ENCODE data around the gene NOXRED1. TPM values are rescaled to one million over a fixed set of nuclear protein-coding genes. Genes with fewer than 3 reads are reported as not detected.

The NOXRED1 gene
- total RNA-seq, 1 experiment from 2014 or later, result 0.10 TPM

DNA sequence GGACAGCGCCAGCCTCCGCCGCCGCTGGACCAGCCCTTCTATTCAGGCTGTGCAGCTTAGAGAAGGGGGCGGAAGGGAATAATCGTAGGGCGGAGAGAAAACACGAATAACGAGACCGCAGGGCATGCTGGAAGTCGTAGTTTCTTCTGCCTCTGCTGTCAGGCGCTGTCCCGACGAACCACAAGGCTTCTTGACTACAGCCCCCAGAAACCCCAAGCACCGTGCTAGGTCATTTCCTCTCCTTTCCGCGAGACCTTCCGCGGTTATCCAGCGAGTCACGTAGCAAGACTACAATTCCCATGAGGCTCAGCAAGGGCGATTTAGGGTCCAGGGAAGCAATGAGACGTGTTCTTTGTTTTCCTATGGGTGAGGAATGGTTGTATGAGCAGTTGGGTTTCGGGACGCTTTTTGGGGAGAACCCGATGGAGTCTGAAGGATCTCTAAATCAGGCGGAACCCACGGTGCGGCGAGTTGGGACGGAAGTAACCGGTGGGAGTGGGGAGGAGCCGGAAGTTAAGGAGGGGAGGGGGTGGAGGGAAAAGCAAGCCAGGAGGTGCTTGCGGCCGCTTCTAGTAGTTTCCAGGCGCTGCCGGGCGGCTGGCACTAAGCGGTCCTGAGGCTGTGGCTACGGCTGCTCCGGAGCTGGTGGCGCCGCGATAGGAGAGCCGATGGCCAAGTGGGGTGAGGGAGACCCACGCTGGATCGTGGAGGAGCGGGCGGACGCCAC, 34.4 kb upstream of the NOXRED1 start, which contains the start of the genes AHSA1 and VIPAS39:
Gene AHSA1 (plus strand): TSS at position 572 of the 727 bp plus-strand sequence. CDS start 97 bp downstream, at position 669.
Gene VIPAS39 (minus strand): TSS at position 80 of the 727 bp plus-strand sequence. CDS start 3,499 bp downstream, outside the sequence.
- ATAC-seq, result peak; percentile 99
- peak within 1 kb of the TSS; percentile 75 to 98 for H3K4me3 ChIP-seq (ENCODE audit: low read depth in 2 of 2, low read length in 2 of 2)
- CTCF ChIA-PET, result no interaction called here
- POLR2A ChIA-PET, result no interaction called here
- peaks cover 31% of the 10 kb centered on the region for H3K36me3 ChIP-seq (ENCODE audit: control insufficient read depth, insufficient read depth, low read length)
- no TSS peak for BruUV-seq (replicated peaks)
- in situ Hi-C loops (cut with HindIII; ENCODE audit: low pct_unique_long_range_greater_than_20kb, low sequenced_read_pairs), result no loop called here
- no peaks in the 10 kb centered on the region for H3K27me3 ChIP-seq (ENCODE audit: control insufficient read depth, insufficient read depth, low read length)
- H3K27ac ChIP-seq (ENCODE audit: low read length), result peak within 1 kb of the TSS; percentile 98
- TF ChIP-seq, protein P1, sequence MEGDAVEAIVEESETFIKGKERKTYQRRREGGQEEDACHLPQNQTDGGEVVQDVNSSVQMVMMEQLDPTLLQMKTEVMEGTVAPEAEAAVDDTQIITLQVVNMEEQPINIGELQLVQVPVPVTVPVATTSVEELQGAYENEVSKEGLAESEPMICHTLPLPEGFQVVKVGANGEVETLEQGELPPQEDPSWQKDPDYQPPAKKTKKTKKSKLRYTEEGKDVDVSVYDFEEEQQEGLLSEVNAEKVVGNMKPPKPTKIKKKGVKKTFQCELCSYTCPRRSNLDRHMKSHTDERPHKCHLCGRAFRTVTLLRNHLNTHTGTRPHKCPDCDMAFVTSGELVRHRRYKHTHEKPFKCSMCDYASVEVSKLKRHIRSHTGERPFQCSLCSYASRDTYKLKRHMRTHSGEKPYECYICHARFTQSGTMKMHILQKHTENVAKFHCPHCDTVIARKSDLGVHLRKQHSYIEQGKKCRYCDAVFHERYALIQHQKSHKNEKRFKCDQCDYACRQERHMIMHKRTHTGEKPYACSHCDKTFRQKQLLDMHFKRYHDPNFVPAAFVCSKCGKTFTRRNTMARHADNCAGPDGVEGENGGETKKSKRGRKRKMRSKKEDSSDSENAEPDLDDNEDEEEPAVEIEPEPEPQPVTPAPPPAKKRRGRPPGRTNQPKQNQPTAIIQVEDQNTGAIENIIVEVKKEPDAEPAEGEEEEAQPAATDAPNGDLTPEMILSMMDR (IDR thresholded peaks at IDR 0.05), result no peak
- TF ChIP-seq TCF7L2 (IDR thresholded peaks at IDR 0.05; ENCODE audit: low read depth, low read length) (0 out of 2 replicates have a peak, but pooled peaks have one; percentile 23), SIN3A (IDR thresholded peaks at IDR 0.05; ENCODE audit: borderline replicate concordance, insufficient read depth, low read depth, low read length) (0 out of 2 replicates have a peak, but pooled peaks have one; percentile 71), POLR2AphosphoS5 (IDR thresholded peaks at IDR 0.05; ENCODE audit: low read depth, low read length) (peak; percentile 51)
- TF ChIP-seq, protein P2, sequence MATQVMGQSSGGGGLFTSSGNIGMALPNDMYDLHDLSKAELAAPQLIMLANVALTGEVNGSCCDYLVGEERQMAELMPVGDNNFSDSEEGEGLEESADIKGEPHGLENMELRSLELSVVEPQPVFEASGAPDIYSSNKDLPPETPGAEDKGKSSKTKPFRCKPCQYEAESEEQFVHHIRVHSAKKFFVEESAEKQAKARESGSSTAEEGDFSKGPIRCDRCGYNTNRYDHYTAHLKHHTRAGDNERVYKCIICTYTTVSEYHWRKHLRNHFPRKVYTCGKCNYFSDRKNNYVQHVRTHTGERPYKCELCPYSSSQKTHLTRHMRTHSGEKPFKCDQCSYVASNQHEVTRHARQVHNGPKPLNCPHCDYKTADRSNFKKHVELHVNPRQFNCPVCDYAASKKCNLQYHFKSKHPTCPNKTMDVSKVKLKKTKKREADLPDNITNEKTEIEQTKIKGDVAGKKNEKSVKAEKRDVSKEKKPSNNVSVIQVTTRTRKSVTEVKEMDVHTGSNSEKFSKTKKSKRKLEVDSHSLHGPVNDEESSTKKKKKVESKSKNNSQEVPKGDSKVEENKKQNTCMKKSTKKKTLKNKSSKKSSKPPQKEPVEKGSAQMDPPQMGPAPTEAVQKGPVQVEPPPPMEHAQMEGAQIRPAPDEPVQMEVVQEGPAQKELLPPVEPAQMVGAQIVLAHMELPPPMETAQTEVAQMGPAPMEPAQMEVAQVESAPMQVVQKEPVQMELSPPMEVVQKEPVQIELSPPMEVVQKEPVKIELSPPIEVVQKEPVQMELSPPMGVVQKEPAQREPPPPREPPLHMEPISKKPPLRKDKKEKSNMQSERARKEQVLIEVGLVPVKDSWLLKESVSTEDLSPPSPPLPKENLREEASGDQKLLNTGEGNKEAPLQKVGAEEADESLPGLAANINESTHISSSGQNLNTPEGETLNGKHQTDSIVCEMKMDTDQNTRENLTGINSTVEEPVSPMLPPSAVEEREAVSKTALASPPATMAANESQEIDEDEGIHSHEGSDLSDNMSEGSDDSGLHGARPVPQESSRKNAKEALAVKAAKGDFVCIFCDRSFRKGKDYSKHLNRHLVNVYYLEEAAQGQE (IDR thresholded peaks at IDR 0.05; ENCODE audit: insufficient read depth in 1 of 2, low read depth in 2 of 2, low read length in 1 of 2), result no peak
- intact Hi-C loops (cut with micrococcal nuclease; ENCODE audit: unreplicated experiment), result no loop called here
- peaks cover 11% of the 10 kb centered on the region for H3K4me1 ChIP-seq (ENCODE audit: control insufficient read depth, insufficient read depth, low read length)
- peak; percentile 97 for DNase-seq (ENCODE audit: low read depth, low spot score)
- H3K9me3 ChIP-seq (ENCODE audit: control insufficient read depth, insufficient read depth, low read depth, low read length), result no peaks in the 10 kb centered on the region

DNA sequence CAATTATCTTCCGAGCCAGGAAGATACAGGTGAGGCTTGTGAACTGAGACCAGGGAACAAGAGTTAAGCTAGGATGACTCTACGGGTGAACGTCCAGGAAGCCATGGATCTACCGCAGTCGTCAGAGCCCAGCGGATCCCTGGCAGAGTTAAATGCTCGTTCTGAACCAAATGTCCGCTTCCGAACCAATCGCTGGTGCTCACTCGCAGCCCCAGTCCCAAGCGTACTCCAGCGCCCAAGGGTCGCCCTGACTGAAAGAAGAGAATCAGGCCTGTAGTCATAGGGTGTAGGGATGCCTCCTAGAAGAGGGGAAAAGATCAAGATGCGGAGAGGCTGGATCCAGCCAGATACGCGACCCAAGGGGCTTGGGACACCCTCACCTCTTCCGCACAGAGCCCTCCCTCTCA, 33.8 kb upstream of the NOXRED1 start:
- BruUV-seq (replicated peaks), result no TSS peak
- DNase-seq (ENCODE audit: low read depth, low spot score) (no peak), ATAC-seq (no peak)
- intact Hi-C loops (cut with micrococcal nuclease; ENCODE audit: unreplicated experiment), result no loop called here
- in situ Hi-C loops (cut with HindIII; ENCODE audit: low pct_unique_long_range_greater_than_20kb, low sequenced_read_pairs), result no loop called here
- no peak for TF ChIP-seq SIN3A (IDR thresholded peaks at IDR 0.05; ENCODE audit: borderline replicate concordance, insufficient read depth, low read depth, low read length)
- TF ChIP-seq POLR2AphosphoS5 (IDR thresholded peaks at IDR 0.05; ENCODE audit: low read depth, low read length), result no peak
- TF ChIP-seq, protein P2 (IDR thresholded peaks at IDR 0.05; ENCODE audit: insufficient read depth in 1 of 2, low read depth in 2 of 2, low read length in 1 of 2), result no peak
- TF ChIP-seq TCF7L2 (IDR thresholded peaks at IDR 0.05; ENCODE audit: low read depth, low read length), result no peak
- TF ChIP-seq, protein P1 (IDR thresholded peaks at IDR 0.05), result no peak
- Histone ChIP-seq H3K9me3 (ENCODE audit: control insufficient read depth, insufficient read depth, low read depth, low read length) (no peaks in the 10 kb centered on the region), H3K4me3 (ENCODE audit: low read depth in 2 of 2, low read length in 2 of 2) (peak overlapping the region; percentile 75 to 98), H3K27me3 (ENCODE audit: control insufficient read depth, insufficient read depth, low read length) (no peaks in the 10 kb centered on the region), H3K27ac (ENCODE audit: low read length) (peak overlapping the region; percentile 98), H3K4me1 (ENCODE audit: control insufficient read depth, insufficient read depth, low read length) (peaks cover 11% of the 10 kb centered on the region), H3K36me3 (ENCODE audit: control insufficient read depth, insufficient read depth, low read length) (peaks cover 26% of the 10 kb centered on the region)
- ChIA-PET CTCF (no interaction called here), POLR2A (no interaction called here)
